Cardiac muscle cell (in vitro differentiated cells and primary cell): Measurements from ENCODE around the gene DCAF15. TPM values are rescaled to one million over a fixed set of nuclear protein-coding genes. Genes with fewer than 3 reads are reported as not detected.

Experiments
- DNase-seq, 2 donors: peaks; one replicate each; pipeline versions ENCODE4 v3.0.0 to v3.0.0-alpha.2; 2010 to 2017; ENCODE audit warnings: low read depth in 1 of 2, low spot score in 1 of 2
- H3K27ac ChIP-seq: fragments of 200-600 bp; sonication (generic); 2 replicates; pipeline ENCODE4 v1.5.1; 2016
- H3K27me3 ChIP-seq: fragments of 200-600 bp; sonication (generic); 2 replicates; pipeline ENCODE4 v1.6.0; 2016; ENCODE audit warnings: control low read depth
- H3K36me3 ChIP-seq: fragments of 200-600 bp; sonication (generic); 2 replicates; pipeline ENCODE4 v1.5.1; 2016; ENCODE audit warnings: control low read depth
- H3K4me1 ChIP-seq: fragments of 200-600 bp; sonication (generic); 2 replicates; pipeline ENCODE4 v1.8.1; 2017; ENCODE audit warnings: low read depth, mild to moderate bottlenecking, mixed run types
- H3K4me3 ChIP-seq: fragments of 200-600 bp; sonication (generic); 2 replicates; pipeline ENCODE4 v1.5.1; 2016; ENCODE audit warnings: mild to moderate bottlenecking
- H3K9me3 ChIP-seq: fragments of 200-600 bp; sonication (generic); 2 replicates; pipeline ENCODE4 v1.5.1; 2017; ENCODE audit warnings: low read depth, mild to moderate bottlenecking, control low read depth
- CTCF ChIP-seq: IDR thresholded peaks from 2 replicates; pipeline ENCODE4 v1.5.1; 2012; ENCODE audit warnings: low read depth, mild to moderate bottlenecking, low read length
- polyA plus RNA-seq: library from polyadenylated mRNA; unstranded; fragments of >200 nt; fragmentation: Nextera tagmentation; extraction: Ambion mirVana; gene quantifications from 2 replicates; pipeline ENCODE4 v1.2.1, GENCODE V29; 2016
- total RNA-seq: library from RNA; depleted of rRNA; stranded (reverse); fragments of >200 nt; gene quantifications from 2 replicates; pipeline ENCODE4 v1.2.3, GENCODE V29; 2016

DCAF15 gene
- total and polyA plus RNA-seq, 2 experiments from 2014 or later: 33.3 to 44.6 TPM

- H3K9me3 ChIP-seq: no peaks in the 10 kb centered on the region
- DNase-seq: no peak
- H3K36me3 ChIP-seq: peaks cover 21% of the 10 kb centered on the region
- H3K4me1 ChIP-seq: no peaks in the 10 kb centered on the region
- H3K27ac ChIP-seq: no peak overlapping the region
- TF ChIP-seq CTCF: no peak
- H3K4me3 ChIP-seq: no peak overlapping the region
- no peaks in the 10 kb centered on the region for H3K27me3 ChIP-seq
Measured at GRCh38 chr19:13956365-13956744, 4.0 kb downstream of the DCAF15 start.

- H3K4me1 ChIP-seq: no peaks in the 10 kb centered on the region
- peaks cover 21% of the 10 kb centered on the region for H3K36me3 ChIP-seq
- no peak overlapping the region for H3K4me3 ChIP-seq
- no peak for TF ChIP-seq CTCF
- no peak for DNase-seq
- no peaks in the 10 kb centered on the region for H3K9me3 ChIP-seq
- no peaks in the 10 kb centered on the region for H3K27me3 ChIP-seq
- no peak overlapping the region for H3K27ac ChIP-seq
Measured at GRCh38 chr19:13957051-13957450, 4.7 kb downstream of the DCAF15 start.

- Histone ChIP-seq H3K36me3 (peaks cover 21% of the 10 kb centered on the region), H3K27me3 (peaks cover 4% of the 10 kb centered on the region), H3K9me3 (no peaks in the 10 kb centered on the region)
Measured at GRCh38 chr19:13958043-13958442, 5.7 kb downstream of the DCAF15 start.

GRCh38 chr19:13959141-13959961 lies 7.0 kb downstream of the DCAF15 start:
- Histone ChIP-seq H3K27ac (no peak overlapping the region), H3K36me3 (peaks cover 21% of the 10 kb centered on the region)

More at GRCh38 chr19:13958043-13958442, 5.7 kb downstream of the DCAF15 start:
- DNase-seq: no peak
- Histone ChIP-seq H3K27ac (no peak overlapping the region), H3K4me3 (no peak overlapping the region), H3K4me1 (no peaks in the 10 kb centered on the region)
- TF ChIP-seq CTCF: no peak

GRCh38 chr19:13959962-13960862 lies 7.9 kb downstream of the DCAF15 start:
- no peak for DNase-seq
- H3K27me3 ChIP-seq: peaks cover 16% of the 10 kb centered on the region
- H3K27ac ChIP-seq: no peak overlapping the region
- no peaks in the 10 kb centered on the region for H3K9me3 ChIP-seq
- H3K36me3 ChIP-seq: peaks cover 21% of the 10 kb centered on the region
- H3K4me1 ChIP-seq: no peaks in the 10 kb centered on the region
- TF ChIP-seq CTCF: peak; percentile 28
- no peak overlapping the region for H3K4me3 ChIP-seq

More at GRCh38 chr19:13959141-13959961, 7.0 kb downstream of the DCAF15 start:
- Histone ChIP-seq H3K27me3 (peaks cover 16% of the 10 kb centered on the region), H3K9me3 (no peaks in the 10 kb centered on the region), H3K4me1 (no peaks in the 10 kb centered on the region), H3K4me3 (no peak overlapping the region)
- no peak for DNase-seq
- TF ChIP-seq CTCF: no peak
